Activated CD4-positive, alpha-beta T cell treated with anti-CD3 and anti-CD28 coated beads, Interleukin-2, amount 50 U/mL, for 16 hours (primary cell): ENCODE measurements around the gene THEM5.
"Not testable (repeated sequence)": the region's sequence is repeated elsewhere in the genome, so short reads cannot be mapped to it uniquely, and the experiment has no call there.

Experiments used
- DNase-seq: peaks from one replicate; pipeline ENCODE4 v3.0.0-alpha.2; 2020

Gene THEM5

DNA sequence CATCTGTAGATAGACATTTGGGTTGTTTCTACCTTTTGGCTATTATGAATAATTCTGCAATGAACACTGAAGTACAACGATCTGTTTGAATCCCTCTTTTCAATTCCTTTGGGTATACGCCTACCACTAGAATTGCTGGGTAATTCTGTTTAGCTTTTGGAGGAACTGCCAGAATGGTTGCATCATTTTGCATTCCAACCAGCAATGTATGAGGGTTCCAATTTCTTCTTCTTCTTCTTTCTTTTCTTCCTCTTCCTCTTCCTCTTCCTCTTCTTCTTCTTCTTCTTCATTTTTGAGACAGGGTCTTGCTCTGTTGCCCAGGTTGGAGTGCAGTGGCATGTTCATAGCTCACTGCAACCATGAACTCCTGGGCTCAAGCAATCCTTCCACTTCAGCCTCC, 13.8 kb upstream of the THEM5 start:
- DNase-seq, result no peak

DNA sequence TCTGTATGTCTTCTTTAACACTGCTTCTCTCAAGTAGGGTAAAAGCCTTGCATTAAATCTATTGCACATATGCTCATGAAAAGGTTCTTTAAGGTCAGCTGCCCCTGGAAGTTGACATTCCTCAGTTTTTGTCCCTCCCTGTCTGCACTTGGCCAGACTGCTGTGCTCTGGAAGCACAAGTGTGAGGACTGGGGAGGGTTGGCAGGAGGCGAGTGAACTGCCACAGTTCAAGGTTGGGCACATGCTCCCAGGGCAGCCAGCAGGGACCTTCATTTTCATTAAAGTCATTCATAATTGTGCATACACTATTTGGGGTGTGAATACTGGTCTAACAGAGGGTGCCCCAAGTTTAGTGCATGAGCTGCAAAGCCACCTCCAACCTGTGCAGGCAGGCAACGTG, 10.9 kb upstream of the THEM5 start:
- DNase-seq, result no peak

DNA sequence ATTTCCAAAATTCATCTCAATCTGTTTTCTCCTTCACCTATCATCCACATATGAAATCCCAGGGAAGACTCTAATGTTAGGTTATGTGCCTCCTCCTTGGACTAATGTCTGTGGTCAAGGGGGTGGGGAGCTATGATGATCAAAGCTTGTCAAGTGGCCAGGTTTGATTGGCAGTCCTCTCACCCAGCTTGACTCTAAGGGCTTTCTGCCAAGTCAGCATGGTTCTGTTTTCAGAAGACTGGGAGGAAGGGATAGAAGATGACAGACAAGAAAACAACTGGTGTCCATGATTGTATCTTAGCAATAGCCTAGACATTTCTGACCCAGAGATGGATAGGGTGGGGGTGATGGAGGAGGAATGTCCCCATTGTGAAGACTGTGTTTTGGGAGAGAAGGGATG, 9.1 kb upstream of the THEM5 start:
- no peak for DNase-seq

DNA sequence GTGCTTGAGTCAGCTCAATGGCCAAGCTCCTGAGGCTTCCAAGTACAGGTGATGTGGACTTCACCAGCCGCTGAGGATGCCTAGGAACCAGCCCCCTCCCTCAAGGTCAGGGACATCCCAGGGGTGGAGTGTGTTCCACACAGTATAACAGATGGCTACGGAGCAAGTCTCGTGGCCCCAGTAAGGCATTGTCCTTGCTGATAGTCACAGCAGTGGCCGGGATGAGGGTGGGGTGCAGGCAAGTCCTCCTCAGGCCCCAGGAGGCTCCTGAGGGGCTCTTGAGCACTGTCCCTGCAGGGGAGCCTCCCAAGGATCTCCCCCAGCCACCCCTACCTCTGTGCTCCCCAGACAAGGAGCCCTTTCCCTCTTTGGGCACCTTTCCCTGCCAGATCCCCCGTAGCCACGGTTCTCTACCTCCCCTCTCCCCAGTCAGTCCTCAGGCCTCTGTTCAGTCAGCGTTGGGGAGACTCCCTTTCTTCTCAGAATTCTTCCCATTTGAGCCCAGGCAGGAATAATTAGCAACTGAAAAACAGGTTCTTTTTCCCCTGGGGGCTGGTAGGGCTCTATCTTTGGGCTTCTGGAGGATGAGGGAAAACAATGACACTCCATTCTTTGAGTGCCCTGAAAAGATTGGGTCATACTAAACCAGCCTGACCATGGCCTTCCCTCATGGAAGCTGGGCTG, 7.1 kb upstream of the THEM5 start:
- no peak for DNase-seq

DNA sequence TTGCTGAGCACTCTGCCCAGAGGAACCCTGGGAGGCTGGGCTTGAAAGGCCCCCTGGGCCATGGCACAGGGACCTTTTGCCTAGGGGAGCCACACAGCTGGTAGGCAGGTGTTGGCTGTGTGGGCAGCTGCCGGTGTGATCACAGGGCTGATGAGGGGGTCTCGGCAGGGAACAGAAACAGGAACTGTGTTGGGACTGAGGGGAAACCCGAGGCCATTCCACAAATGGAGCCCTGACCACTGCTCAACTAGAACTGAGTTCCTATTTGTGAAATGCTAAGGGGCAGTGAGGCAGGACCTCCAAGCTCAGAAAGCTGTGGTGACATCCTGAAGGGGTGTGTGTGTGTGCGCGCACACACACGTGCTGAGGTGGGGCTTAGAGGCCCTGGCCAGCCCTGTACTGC, 6.4 kb upstream of the THEM5 start:
- no peak for DNase-seq

DNA sequence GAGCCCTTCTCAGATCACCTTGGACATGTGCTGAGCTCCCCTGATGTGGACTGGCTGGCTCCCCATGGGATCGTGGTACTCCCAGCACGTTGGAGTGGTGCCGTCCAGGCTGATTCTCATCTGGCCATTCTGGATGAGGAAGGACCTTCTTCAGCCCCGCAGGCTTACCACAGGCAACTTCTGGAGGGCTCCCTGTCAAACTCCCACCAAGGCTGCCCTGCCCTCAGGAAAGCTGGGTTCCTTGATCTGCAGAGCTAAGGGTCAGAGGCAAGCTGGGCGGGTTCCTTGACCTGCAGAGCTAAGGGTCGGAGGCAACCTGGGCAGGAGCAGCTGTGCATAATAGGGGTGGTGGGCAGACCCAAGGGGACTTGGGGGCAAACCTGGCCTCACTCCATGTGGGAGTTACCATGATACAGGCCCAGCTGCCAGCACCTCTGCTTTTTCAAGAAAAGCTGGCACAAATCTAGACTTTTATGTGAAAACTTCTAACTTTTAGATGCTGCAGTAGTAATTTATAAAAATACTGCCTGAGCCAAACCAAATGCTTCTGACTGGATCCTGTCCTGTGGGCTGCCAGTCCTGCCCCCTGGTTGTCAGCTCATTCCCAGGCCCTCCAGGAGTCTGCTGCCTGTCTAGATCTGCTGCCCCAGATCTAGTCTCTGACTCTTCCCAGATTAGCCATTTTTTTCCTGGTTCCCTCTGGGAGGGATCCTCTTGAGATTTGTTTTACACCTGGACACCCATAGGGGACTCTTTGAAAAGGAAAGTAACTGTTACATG, 5.6 kb upstream of the THEM5 start:
- no peak for DNase-seq

DNA sequence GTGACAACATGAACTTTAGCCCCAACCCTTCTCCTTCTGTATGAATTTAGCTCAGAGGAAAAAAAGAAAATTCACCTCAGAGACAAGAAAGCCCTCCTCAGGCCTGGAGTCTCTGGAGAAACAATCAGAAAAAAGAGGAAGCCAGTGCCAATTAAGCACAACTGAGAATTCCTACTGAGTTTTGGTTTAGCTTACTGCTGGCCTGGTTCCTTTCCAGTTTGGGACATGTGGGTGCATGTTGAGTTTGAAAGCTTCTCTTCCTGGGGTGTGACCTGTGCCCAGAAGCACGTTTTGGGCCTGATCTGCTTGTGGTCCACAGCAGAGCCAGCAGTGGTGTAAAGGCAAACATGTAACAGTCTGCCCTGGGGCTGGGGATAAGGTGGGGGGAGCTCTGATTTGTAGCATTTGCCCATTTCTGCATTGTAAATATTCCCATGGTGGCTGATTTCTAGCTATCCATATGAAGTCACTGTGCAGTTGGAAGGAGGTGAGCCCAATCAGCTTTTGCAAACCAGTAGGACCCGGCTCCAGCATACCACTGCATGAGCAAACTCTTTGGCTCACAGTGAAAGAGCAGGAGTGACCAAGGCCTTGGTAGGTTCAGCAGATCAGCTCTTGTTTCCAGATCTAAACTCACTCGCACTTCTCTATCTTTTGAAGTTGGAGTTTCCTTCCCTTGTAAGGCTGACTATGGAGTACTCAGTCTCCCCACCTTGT, 4.7 kb upstream of the THEM5 start:
- DNase-seq, result no peak

DNA sequence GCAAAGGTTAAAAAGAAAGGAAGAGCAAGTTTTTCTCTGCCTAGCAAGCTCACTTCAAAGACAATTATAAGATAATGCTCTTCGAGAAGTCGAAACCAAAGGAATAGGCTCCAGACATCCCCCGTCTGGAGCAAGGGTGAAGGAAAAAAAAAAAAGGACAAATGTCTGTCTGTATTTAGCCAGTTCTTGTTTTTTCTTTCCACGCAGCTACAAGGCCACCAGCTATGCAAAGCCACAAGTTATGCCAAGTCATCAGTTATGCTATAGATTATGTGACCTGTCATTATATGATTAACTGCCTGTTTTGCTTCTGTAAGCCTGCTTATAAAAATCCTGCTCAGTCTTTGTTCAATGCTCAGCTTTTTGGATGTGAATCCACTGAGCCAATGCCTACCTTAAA, 2.4 kb upstream of the THEM5 start:
- DNase-seq, result no peak

DNA sequence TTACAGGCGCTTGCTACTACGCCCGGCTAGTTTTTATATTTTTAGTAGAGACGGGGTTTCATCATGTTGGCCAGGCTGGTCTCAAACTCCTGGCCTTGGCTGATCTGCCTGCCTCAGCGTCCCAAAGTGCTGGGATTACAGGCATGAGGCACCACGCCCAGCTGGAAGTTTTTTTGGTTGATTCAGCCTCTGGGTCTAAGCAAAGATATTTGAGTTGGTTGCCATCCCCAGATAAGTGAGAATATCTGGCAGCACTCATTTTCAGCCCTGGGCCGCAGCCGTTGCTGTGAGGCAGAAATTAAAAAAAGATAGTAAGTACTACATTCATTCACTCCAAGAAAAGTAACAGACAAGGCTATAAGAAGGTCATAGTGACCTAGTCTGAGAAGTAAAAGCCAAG, 2.0 kb upstream of the THEM5 start:
- DNase-seq, result not testable (repeated sequence)

DNA sequence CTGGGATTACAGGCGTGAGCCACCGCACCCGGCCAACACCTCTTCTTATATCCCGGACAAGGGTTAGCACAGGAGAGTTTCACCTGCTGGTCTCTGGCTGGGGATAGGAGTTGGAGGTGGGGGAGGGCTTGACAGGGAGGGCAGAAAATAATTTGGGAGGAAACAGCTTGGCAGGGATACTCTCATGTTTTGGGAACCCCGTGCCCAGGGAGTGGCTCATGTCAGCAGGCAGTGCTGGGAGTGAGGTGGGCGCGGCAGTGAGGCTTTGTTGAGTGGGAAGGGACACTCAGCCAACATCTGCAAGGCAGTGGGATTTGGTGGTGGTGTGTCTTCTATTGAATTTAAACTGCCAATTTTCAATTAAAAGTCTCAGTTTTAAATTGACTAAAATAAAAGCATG, 1.1 kb upstream of the THEM5 start:
- DNase-seq, result no peak

DNA sequence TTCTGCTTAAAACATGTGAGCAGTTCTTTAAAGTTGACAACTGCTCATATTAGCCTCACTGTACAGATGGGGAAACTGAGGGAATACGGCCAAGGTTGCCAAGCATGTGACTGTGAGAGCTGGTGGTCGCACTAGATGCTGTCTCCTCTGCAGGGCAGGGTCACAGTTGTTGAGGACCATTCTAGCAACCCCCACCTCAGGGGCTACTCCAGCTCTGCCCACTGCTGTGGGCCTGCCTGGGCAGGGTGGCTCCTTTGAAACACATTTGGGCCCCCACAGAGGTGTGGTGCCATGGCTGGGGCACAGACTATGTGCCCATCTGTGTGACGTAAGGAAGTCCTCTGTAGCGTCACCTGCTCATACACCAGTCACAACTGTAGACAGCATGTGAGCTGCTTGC, 779 bp downstream of the THEM5 start:
- DNase-seq, result no peak

DNA sequence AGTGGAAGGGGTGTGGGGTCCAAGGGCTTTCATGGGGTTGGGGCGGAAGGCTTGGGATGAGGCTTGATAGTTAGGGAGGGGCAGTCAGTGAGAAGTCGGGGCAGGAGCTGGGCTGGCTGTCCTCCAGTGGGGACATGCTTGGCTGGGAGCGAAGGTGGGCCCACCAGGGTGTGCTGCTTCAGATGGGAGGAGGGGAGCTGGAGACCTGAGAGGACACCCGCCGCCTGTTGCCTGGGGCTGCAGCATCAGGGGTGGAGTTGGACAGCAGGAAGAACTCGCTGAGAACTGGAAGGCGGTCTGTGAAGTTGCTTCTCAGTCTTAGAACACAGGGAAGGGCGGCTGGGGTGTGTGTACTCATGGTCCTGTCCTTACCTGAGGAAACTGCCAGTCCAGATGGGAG, 1.6 kb downstream of the THEM5 start:
- DNase-seq, result no peak

DNA sequence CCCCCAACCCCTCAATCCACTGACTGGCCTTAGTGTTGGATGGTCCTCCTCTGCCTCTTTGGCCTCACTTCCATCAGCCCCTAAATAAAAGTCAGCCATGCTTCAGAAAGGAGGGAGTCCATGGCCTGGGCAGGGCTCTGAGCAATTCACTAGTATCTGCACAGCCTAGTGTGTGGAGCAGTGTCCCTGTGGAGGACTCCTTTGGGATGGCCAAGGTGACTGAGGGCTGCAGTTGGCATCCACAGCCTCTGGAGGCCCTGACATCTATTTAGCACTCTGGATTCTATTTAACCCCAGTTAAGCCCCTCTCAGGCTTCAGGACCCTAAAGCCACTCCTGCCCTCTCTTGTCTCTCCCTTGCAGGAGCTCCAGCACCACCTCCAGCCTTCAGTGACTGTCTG, 3.6 kb downstream of the THEM5 start:
- no peak for DNase-seq

DNA sequence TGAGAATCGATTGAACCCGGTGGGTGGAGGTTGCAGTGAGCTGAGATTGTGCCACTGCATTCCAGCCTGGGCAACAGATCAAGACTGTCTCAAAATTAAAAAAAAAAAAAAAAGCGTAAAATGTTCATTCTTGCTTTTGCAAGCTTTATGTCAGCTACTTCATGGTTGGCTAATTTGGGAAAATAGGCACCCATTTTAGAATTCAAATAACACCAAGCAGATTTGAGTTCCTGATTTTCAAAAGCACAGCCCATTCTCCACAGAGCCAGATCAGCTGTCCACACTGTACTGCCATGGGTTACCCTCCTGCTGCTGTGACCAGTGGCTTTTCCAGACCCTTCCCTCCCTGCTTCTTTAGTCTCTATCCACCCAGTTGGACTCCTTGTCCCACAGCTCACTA, 4.4 kb downstream of the THEM5 start:
- no peak for DNase-seq

DNA sequence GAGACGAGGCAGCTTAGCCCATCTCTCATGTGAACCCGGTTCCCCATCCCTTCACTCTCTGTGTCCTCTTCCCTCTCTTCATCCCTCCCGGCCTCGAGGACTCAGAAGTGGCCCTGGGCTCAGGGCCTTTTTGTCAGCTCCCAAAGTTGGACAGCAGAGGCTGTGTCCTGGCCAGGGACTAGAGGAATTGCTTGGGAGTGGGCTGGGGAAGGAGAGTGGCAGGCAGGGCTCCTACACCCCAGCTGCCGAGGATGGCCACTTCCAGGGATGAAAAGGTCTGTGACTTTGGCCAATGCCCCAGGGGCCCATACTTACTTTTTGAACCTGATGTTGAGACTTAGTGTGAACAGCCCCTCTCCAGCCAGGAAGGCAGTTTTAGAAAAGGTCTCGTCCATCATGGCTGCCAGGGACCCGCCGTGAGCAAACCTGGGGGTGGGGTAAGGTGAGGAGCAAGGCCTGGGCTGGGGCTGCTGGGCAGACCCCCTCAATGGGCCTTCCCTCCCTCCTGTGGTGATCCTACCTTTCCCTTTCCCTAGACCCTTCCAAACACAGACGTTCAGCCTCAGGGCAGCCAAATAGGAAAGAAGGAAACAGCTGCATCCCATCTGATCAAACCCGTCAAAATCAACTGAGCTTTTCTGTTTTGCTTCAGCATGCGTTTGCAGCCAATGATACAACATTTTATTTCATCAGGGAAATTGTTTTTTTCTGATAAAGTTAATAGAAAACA, 5.5 kb downstream of the THEM5 start:
- no peak for DNase-seq

DNA sequence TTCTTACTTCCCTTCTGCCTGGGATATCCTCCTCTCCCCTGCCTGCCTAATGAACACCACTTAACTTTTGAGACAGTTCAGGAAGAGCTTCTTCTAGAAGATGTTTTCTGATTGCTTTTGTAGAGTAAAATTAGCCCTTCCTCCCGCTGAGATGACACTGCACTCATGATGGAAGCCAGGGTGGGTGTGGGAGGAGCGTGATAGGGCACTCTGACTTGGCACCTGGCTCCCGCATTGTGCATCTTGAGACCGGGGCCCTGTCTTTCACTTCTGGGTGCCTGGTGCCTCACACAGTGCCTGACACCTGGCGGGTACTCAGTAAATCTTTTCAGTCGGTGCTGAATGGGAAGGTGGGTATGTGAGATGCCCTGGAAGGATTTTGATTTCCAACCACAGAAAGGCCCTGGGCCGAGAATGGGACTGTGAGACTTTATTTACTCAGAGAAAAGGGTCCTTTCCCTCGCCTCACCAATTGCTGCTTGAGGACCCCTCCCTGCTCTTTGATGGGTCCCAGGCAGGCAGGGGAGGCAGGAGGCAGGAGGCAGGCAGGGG, 6.8 kb downstream of the THEM5 start:
- no peak for DNase-seq

DNA sequence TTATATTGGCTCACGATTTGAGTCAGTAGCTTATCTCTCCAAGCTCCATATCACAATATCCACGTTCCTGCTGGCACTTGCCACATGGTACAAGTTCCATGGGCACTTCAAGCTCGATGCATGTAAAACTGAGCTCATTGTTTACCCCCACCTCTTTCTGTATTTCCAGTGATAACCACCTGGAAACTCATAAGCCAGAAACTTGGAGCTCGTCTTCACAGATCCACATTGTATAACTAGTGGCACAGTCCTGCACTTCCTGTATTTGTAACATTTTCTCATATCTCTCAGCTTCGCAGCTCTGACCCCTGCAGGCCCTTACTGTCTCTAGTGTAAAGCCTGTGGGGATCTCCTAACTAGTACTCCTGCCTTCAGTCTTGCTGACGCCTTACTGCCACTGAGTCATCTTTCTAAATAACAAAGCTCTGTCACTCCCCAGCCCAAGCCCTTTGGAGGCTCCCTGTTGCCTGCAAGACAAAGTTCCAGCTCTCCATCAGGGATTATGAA, 7.4 kb downstream of the THEM5 start:
- DNase-seq, result peak; percentile 74

DNA sequence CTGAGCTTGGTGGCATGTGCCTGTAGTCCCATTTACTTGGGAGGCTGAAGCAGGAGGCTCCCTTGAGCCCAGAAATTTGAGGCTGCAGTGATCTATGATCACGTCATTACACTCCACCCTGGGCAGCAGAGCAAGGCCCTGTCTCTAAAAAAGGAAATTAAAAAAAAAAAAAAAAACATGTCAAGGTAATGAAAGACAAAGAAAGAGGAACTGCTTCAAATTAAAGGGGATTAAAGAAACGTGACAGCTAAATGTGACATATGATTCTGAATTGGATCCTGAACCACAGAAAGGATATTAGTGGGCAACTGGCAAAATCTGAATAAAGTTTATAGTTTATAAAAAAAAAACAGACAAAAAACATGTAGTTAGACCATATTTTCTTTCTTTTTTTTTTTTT, 10.1 kb downstream of the THEM5 start:
- DNase-seq, result no peak

DNA sequence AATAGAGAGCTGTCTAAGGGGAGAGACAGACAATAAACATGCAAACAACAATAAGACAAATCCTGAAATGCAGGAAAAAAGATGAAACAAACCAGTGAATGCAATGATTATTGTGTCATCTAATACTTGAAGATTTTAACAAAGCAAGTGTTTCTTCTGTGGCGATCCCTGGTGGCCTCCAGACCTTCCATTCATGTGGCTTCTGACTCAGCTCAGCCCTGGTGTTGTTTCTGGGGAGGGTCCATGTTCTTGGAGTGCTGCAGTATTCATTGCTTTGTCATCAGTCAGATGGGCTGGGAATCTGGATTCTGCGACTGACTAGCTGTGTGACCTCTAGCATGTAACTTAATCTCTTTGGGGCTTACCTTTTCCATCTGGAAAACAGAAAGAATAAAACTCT, 12.4 kb downstream of the THEM5 start:
- DNase-seq, result no peak

DNA sequence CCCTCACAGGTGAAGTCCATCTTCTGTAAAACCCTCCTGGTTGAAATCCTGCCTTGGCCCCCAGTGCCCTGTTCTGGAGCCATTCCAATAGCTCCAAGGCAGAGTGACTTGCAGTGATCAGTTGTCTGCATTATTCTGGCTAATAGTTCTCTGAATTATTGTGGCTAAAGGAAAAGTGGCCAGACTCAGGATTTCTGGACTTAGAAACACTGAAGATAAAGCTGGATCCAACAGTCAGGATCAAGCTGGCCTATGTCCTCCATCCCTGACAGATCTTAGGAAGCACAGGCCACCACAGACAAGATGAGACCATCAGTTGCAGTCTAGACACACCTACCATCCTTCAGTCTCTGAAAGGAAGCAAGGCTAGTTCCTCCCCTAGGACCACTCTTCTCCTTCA, 13.1 kb downstream of the THEM5 start:
- no peak for DNase-seq

DNA sequence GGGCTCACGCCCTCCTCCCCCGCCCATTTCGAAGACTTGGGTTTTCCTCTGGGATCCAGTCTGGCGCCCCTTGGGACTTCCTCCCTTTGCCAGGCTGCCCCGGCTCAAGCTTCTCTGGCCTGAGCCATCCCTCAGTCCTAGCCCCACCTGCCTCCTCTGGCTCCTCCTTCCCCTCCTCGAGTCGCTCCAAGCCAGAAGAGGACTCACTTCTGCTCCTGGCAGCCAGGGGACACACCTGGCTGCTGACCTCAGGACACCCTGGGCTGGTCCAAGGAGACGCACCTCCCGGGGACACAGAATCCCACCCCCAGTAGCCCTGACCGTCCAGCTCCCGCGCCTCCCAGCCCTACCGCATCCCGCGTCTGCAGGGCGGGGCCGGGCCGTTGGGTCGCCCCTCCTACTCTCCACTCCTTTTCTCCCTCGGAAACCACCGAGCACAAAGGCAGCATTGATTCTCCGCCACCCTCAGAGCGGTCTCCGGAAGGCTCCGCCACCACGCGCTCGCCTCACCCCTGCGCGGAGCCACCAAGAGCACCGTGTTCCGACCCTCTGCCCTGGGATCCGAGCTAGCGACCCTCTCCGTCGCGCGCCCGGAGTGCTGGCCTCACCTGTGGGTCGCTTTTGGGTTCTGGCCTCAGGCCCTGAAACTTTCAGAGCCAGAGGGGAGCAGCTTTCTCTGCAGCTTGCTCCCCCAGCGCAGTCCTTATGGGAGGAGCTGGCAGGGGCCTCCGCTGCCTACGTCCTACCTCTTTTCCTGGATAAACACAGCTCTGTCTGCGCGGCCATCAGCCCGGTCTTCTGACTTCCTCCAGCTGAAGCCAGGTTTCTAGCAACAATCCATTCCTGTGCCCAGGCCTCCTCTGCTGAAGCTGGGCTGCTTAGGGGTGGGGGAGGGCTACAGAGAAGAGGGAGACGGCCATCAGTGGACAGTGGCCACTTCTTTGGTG, 13.8 kb downstream of the THEM5 start, which contains the start of gene C2CD4D:
Gene C2CD4D (minus strand): TSS at position 364 of the 947 bp plus-strand sequence. CDS start 831 bp downstream, outside the sequence.
- peak; percentile 87 for DNase-seq

DNA sequence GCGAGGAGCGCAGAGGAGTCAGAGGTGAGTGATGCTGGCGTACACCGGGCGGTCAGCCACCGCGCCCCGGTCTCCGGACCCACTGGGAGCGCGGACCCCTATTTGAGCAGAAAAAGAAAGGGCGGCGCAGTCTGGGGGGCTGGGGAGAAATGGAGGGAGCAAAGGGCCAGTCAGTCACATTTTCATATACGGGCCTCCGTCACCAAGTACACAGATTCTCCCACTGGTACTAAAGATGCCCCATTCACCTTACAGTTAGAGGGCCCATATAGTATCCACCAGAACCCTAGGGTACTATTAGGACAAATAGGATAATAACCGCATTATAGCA, 14.5 kb downstream of the THEM5 start:
- no peak for DNase-seq
